ENCODE data around the gene ANKRD62. TPM values are rescaled to one million over a fixed set of nuclear protein-coding genes. Genes with fewer than 3 reads are reported as not detected.

The ANKRD62 gene
- total RNA-seq, 1 experiment from 2014 or later: not detected

GRCh38 chr18:12049978-12050811, 43.4 kb upstream of the ANKRD62 start:
- Mint-ChIP-seq H3K36me3 (ENCODE audit: insufficient read depth, unreplicated experiment) (no peaks in the 10 kb centered on the region), H3K27ac (ENCODE audit: unreplicated experiment) (no peak overlapping the region), H3K4me3 (ENCODE audit: unreplicated experiment) (no peak overlapping the region), H3K4me1 (ENCODE audit: low read depth, unreplicated experiment) (no peaks in the 10 kb centered on the region), H3K27me3 (ENCODE audit: insufficient read depth, unreplicated experiment) (peaks cover 23% of the 10 kb centered on the region), H3K9me3 (ENCODE audit: unreplicated experiment) (no peaks in the 10 kb centered on the region)
- no TSS peak for BruUV-seq (replicated peaks)
- POLR2A ChIA-PET: no interaction called here
- DNase-seq: no peak
- TF ChIP-seq CTCF (IDR thresholded peaks at IDR 0.05; ENCODE audit: insufficient read depth in 1 of 2, low read depth in 1 of 2, low read length in 1 of 2, severe bottlenecking in 1 of 2, unreplicated experiment in 1 of 2): no peak
- no peaks in the 10 kb centered on the region for H3K9me3 ChIP-seq
- CTCF ChIA-PET: interaction anchor here (0.5 to 1.3 kb wide), 2 partner anchors 19 to 32 kb away, joined by 4 to 5 read pairs; no protein-coding TSS in a partner anchor
- intact Hi-C loops (cut with micrococcal nuclease; ENCODE audit: unreplicated experiment): no loop called here
- H3K4me1 ChIP-seq: no peaks in the 10 kb centered on the region
- no peak overlapping the region for H3K4me3 ChIP-seq (ENCODE audit: low read depth, low read length)
- H3K36me3 ChIP-seq (ENCODE audit: control insufficient read depth, insufficient read depth, low read length): no peaks in the 10 kb centered on the region
- no peaks in the 10 kb centered on the region for H3K27me3 ChIP-seq (replicated peaks; ENCODE audit: control insufficient read depth, insufficient read depth, low read length)

GRCh38 chr18:12052866-12053265, 40.8 kb upstream of the ANKRD62 start:
- Mint-ChIP-seq H3K4me1 (ENCODE audit: low read depth, unreplicated experiment) (no peaks in the 10 kb centered on the region), H3K9me3 (ENCODE audit: unreplicated experiment) (no peaks in the 10 kb centered on the region), H3K36me3 (ENCODE audit: insufficient read depth, unreplicated experiment) (no peaks in the 10 kb centered on the region), H3K27me3 (ENCODE audit: insufficient read depth, unreplicated experiment) (peaks cover 23% of the 10 kb centered on the region), H3K27ac (ENCODE audit: unreplicated experiment) (no peak overlapping the region), H3K4me3 (ENCODE audit: unreplicated experiment) (no peak overlapping the region)
- no peaks in the 10 kb centered on the region for H3K9me3 ChIP-seq
- DNase-seq: no peak
- ChIA-PET POLR2A (no interaction called here), CTCF (no interaction called here)
- intact Hi-C loops (cut with micrococcal nuclease; ENCODE audit: unreplicated experiment): no loop called here
- H3K27me3 ChIP-seq (replicated peaks; ENCODE audit: control insufficient read depth, insufficient read depth, low read length): no peaks in the 10 kb centered on the region
- H3K4me1 ChIP-seq: no peaks in the 10 kb centered on the region
- no peak for TF ChIP-seq CTCF (IDR thresholded peaks at IDR 0.05; ENCODE audit: insufficient read depth in 1 of 2, low read depth in 1 of 2, low read length in 1 of 2, severe bottlenecking in 1 of 2, unreplicated experiment in 1 of 2)
- no peaks in the 10 kb centered on the region for H3K36me3 ChIP-seq (ENCODE audit: control insufficient read depth, insufficient read depth, low read length)
- no peak overlapping the region for H3K4me3 ChIP-seq (ENCODE audit: low read depth, low read length)
- no TSS peak for BruUV-seq (replicated peaks)

- no peaks in the 10 kb centered on the region for H3K9me3 Mint-ChIP-seq (ENCODE audit: unreplicated experiment)
- CTCF ChIA-PET: no interaction called here
- no peaks in the 10 kb centered on the region for H3K27me3 ChIP-seq (replicated peaks; ENCODE audit: control insufficient read depth, insufficient read depth, low read length)
- intact Hi-C loops (cut with micrococcal nuclease; ENCODE audit: unreplicated experiment): no loop called here
- no peak overlapping the region for H3K4me3 ChIP-seq (ENCODE audit: low read depth, low read length)
- no peaks in the 10 kb centered on the region for H3K9me3 ChIP-seq
- no peak for TF ChIP-seq CTCF (IDR thresholded peaks at IDR 0.05; ENCODE audit: insufficient read depth in 1 of 2, low read depth in 1 of 2, low read length in 1 of 2, severe bottlenecking in 1 of 2, unreplicated experiment in 1 of 2)
- H3K36me3 ChIP-seq (ENCODE audit: control insufficient read depth, insufficient read depth, low read length): no peaks in the 10 kb centered on the region
- H3K36me3 Mint-ChIP-seq (ENCODE audit: insufficient read depth, unreplicated experiment): no peaks in the 10 kb centered on the region
- peaks cover 23% of the 10 kb centered on the region for H3K27me3 Mint-ChIP-seq (ENCODE audit: insufficient read depth, unreplicated experiment)
- H3K4me1 Mint-ChIP-seq (ENCODE audit: low read depth, unreplicated experiment): no peaks in the 10 kb centered on the region
- no TSS peak for BruUV-seq (replicated peaks)
- no peak for DNase-seq
- H3K27ac Mint-ChIP-seq (ENCODE audit: unreplicated experiment): no peak overlapping the region
- no peak overlapping the region for H3K4me3 Mint-ChIP-seq (ENCODE audit: unreplicated experiment)
- POLR2A ChIA-PET: no interaction called here
- H3K4me1 ChIP-seq: no peaks in the 10 kb centered on the region
These were observed 40.4 kb upstream of the ANKRD62 start for GRCh38 chr18:12053289-12053688.

Data from Caco-2 (cell line).